Germinal center (tissue), 1 donor: ENCODE measurements around the gene TAX1BP1.
"Not testable (repeated sequence)": the region's sequence is repeated elsewhere in the genome, so short reads cannot be mapped to it uniquely, and the experiment has no call there.

Experiments
- DNase-seq: peaks from one replicate; pipeline ENCODE4 v3.0.0; 2012; ENCODE audit warnings: mixed read lengths, low spot score

The TAX1BP1 gene

GRCh38 chr7:27739301-27739908 lies 557 bp upstream of the TAX1BP1 start:
- DNase-seq, result peak; percentile 30

GRCh38 chr7:27740449-27741086 lies 606 bp downstream of the TAX1BP1 start:
- DNase-seq, result peak; percentile 83

- not testable (repeated sequence) for DNase-seq
Observed at GRCh38 chr7:27742091-27742710, 2.2 kb downstream of the TAX1BP1 start.

DNA sequence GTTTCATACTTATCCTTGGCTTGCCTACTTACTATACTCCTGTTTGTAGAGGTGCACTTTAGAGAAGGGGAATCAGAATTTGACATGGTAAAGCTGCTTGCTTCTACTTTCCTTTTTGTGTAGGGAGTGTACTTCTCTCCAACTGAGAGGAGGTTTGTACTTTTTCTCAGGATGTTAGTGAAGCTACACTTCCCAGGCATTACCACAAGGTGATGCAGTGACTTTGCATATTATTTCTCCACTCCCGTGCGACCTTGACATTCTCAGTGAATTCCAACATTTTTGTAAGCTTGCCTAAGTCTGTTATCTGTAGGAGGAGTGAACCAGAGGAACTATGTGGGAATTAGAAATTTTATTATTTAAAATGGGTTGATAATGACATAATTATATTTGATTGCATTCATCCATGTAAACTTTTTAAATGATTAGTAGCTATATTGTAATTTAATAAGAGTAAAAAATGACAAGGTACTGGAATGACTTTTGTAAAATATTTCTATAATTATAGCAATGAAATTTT lies 5.2 kb downstream of the TAX1BP1 start:
- DNase-seq, result peak; percentile 4

DNA sequence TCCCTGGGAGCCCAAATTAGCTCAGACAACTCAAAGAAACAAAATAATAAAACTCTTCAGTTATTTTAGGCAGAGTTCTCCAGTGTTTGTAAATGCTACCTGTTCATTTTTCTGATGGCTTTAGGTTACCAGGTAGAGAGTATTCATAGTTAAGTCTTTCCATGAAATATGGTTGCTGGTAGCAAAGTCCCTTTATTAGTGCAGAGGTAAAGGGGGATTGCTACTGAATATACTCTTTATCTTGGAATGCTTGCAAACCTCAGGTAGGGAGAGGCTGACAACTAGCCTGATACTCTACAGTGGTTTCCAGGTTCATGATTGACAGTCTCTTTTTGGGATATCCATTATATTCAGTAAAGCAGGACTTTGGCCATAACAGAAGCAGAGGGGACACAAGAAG lies 6.5 kb downstream of the TAX1BP1 start:
- no peak for DNase-seq

DNA sequence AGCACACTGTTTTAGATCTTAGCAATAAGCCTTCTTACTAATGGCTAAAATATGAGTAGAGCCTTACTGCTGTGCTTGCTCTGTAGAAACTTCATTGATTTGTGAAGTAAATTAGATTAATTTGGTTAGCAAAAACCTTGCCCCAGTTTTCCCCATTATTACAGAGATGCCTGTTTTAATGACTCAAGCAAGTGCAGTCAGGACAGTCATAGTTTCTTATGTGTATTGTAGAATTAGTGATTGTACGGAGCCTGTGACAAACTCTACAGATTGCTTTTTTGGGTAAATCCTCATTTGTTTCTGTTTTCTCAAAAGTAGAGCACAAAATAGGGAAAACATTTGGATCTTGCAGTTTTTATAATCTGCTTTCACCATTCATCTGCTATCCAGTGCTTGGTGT lies 7.0 kb downstream of the TAX1BP1 start:
- DNase-seq, result no peak

DNA sequence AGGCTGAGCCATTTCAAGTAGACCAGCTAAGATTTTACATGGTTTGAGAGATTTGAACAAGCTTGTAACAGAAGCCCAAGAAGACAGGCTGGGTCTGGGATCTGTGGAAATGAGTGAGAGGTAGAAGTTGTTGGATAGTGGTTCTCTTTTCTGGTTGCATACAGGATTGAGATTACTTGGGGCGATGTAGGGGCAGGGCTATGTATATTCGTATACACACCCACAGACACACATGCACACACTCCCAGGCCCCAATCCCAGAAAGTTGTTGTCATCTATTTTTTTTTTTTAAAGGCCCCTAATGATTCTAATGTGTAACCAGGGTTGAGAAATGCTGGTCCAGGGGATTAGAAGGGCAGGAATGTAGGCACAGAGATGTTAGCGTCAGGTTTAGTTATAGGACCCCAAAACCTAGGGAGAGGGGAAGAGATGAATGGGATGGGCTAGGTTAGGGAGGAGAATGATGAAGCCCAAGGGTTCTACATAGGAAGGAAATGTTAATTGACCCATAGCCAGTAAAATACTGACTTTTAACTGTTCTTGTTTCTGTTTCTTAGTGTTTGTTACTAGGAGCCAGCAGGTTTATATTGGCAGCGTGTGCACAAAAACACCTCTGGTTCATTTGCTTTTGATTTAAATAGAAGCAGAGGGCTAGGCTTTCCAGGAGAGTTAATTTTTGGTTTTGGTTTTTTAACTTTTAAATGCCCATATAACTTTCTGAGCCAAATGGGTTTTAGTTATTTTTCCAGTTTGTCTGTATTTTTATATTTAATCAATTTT lies 7.8 kb downstream of the TAX1BP1 start:
- no peak for DNase-seq

DNA sequence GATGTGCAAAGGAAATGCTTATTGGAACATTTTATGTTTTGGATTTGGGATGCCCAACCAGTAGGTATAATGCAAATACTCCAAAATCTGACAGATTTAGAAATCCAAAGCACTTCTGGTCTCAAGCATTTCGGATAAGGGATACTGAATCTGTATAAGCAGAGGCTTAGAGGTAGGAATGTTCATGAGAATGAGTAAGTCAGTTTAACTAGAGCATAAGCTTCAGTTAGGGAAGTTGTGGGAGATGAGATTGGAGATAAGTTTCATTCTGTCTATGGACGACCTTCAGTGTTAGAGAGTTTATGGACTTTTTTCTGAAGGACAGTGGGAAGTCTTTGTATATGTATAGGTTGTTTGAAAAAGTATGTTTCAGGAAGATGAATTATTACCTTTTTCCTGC lies 10.4 kb downstream of the TAX1BP1 start:
- DNase-seq, result no peak

- no peak for DNase-seq
Observed at GRCh38 chr7:27751888-27752660, 12.1 kb downstream of the TAX1BP1 start.

GRCh38 chr7:27753863-27754262 lies 13.9 kb downstream of the TAX1BP1 start:
- no peak for DNase-seq

- DNase-seq, result no peak
Observed at GRCh38 chr7:27756298-27756697, 16.3 kb downstream of the TAX1BP1 start.

DNA sequence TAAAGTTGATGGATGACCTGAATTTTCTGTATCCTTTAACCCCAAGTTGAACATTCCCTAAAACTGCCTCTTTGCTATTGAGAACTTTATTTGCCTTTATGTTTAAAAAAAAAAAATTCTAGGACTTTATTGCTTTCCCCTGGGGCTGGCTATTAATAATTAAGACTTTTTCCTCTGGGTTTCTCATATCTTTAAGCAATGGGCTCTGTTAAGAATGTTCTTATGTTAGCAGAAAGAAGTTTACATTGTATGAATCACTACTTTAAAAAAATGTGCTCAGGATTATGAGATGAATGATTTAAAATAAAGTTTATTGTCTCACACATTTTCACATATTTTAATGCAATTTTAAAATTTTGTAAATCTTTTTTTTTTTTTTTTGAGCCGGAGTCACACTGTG lies 19.5 kb downstream of the TAX1BP1 start:
- DNase-seq, result no peak

DNA sequence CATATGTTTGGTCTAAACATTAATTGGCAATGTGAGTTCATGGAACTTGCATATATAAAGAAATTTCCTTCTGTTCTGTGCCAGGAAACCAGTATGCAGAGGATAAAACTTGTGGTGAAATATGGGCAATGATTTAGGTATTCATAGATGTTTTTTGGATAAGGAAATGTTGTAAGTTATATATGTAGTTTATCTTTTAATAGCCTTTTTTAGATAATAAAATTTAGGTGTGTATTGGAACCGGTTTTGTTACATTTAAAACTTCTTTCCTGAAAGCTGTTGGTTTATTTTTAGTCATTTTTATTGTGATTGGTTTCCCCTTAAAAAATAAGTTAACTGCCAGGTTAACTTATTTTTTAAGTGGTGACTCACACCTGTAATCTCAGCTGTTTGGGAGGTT lies 22.1 kb downstream of the TAX1BP1 start:
- DNase-seq, result no peak

DNA sequence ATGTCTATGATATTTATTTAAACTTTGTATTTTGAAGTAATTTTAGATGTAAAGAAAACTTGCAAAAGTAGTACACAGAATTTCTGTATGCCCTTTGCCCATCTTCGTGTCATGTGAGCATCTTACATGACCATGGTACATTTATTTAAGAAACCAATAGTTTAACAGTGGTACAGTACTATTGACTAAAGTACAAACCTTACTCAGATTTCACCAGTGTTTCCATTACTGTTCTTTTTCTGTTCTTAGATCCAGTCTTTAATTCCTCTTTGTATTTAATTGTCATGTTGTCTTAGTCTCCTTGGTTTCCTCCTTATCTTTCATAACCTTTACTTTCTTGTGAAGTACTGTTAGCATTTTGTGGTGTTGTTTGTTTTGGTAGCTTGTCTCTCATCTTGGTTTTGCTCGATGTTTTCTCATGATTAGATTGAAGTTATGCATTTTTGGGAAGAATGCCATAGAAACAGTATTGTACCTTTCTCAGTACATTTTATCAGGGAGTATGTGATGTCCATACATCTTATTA lies 24.1 kb downstream of the TAX1BP1 start:
- no peak for DNase-seq

- no peak for DNase-seq
Observed at GRCh38 chr7:27765841-27766240, 25.9 kb downstream of the TAX1BP1 start.

GRCh38 chr7:27767374-27767773 lies 27.4 kb downstream of the TAX1BP1 start:
- no peak for DNase-seq

GRCh38 chr7:27771111-27771510 lies 31.1 kb downstream of the TAX1BP1 start:
- no peak for DNase-seq

GRCh38 chr7:27774717-27775328 lies 34.9 kb downstream of the TAX1BP1 start:
- DNase-seq, result no peak

GRCh38 chr7:27775782-27776181 lies 35.8 kb downstream of the TAX1BP1 start:
- DNase-seq, result no peak

- DNase-seq, result no peak
Observed at GRCh38 chr7:27777662-27778061, 37.7 kb downstream of the TAX1BP1 start.

DNA sequence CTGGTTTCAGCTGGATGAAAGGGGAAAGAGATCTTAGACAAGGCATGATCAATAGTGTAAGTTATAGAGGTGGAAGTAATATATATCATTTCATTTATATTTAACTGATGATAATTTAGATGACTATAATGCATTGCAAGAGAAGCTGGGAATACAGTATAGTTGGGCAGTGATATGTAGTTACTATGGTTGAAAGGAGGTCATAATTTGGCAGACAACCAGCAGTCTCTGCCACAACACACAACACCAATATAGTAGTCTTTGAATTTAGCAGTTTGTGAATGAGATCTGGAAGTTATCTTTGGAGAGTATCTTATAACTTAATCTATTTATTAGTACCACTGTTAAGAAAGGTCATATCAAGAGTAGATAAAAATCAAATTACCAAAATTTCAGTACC lies 39.9 kb downstream of the TAX1BP1 start:
- no peak for DNase-seq
